HCEC 1CT (cell line): ENCODE measurements around the gene SGO2.
"Not testable (repeated sequence)": the region's sequence is repeated elsewhere in the genome, so short reads cannot be mapped to it uniquely, and the experiment has no call there.

Experiments used
- DNase-seq: peaks from one replicate; pipeline ENCODE4 v3.0.0-alpha.2; 2017

SGO2 gene

GRCh38 chr2:200523158-200523557 is 2.8 kb upstream of the SGO2 start:
- DNase-seq: no peak

- DNase-seq: no peak
These were observed 2.4 kb upstream of the SGO2 start for GRCh38 chr2:200523604-200524003.

GRCh38 chr2:200525066-200525465 is 941 bp upstream of the SGO2 start:
- peak; percentile 11 for DNase-seq

- DNase-seq: no peak
These were observed 491 bp upstream of the SGO2 start for GRCh38 chr2:200525551-200525881.

GRCh38 chr2:200528228-200528627 is 2.2 kb downstream of the SGO2 start:
- no peak for DNase-seq

GRCh38 chr2:200533754-200534153 is 7.7 kb downstream of the SGO2 start:
- no peak for DNase-seq

GRCh38 chr2:200534572-200534971 is 8.6 kb downstream of the SGO2 start:
- DNase-seq: no peak

- DNase-seq: no peak
These were observed 12.1 kb downstream of the SGO2 start for GRCh38 chr2:200538139-200538538.

GRCh38 chr2:200540793-200541192 is 14.8 kb downstream of the SGO2 start:
- no peak for DNase-seq

GRCh38 chr2:200566596-200566995 is 40.6 kb downstream of the SGO2 start:
- not testable (repeated sequence) for DNase-seq

- no peak for DNase-seq
These were observed 41.9 kb downstream of the SGO2 start for GRCh38 chr2:200567932-200568331.

GRCh38 chr2:200575957-200576356 is 50.0 kb downstream of the SGO2 start:
- DNase-seq: peak; percentile 18

GRCh38 chr2:200577027-200577426 is 51.0 kb downstream of the SGO2 start:
- no peak for DNase-seq

- peak; percentile 42 for DNase-seq
These were observed 52.8 kb downstream of the SGO2 start for GRCh38 chr2:200578778-200579177.

GRCh38 chr2:200584639-200585038 is 58.6 kb downstream of the SGO2 start:
- DNase-seq: no peak

- DNase-seq: no peak
These were observed 59.3 kb downstream of the SGO2 start for GRCh38 chr2:200585340-200585729.

- peak; percentile 75 for DNase-seq
These were observed 60.0 kb downstream of the SGO2 start, which contains the start of gene AOX1 for GRCh38 chr2:200585730-200586643. AOX1 (plus strand) TSS chr2:200586014; CDS start chr2:200586109, 95 bp downstream.

GRCh38 chr2:200586644-200586975 is 60.6 kb downstream of the SGO2 start:
- DNase-seq: no peak

- no peak for DNase-seq
These were observed 61.1 kb downstream of the SGO2 start for GRCh38 chr2:200587007-200587616.

- DNase-seq: no peak
These were observed 62.2 kb downstream of the SGO2 start for GRCh38 chr2:200588076-200588678.

GRCh38 chr2:200590090-200590489 is 64.1 kb downstream of the SGO2 start:
- DNase-seq: peak; percentile 42

GRCh38 chr2:200591308-200591707 is 65.3 kb downstream of the SGO2 start:
- no peak for DNase-seq

- no peak for DNase-seq
These were observed 66.5 kb downstream of the SGO2 start for GRCh38 chr2:200592406-200593075.

GRCh38 chr2:200593905-200594304 is 67.9 kb downstream of the SGO2 start:
- DNase-seq: no peak
